IPS-11a (cell line): Measurements from ENCODE around the gene UTP4.

Experiments
- H3K4me3 ChIP-seq: one replicate; pipeline ENCODE4 v1.5.1; 2013; ENCODE audit warnings: low read depth, low read length, control low read depth

Gene UTP4

DNA sequence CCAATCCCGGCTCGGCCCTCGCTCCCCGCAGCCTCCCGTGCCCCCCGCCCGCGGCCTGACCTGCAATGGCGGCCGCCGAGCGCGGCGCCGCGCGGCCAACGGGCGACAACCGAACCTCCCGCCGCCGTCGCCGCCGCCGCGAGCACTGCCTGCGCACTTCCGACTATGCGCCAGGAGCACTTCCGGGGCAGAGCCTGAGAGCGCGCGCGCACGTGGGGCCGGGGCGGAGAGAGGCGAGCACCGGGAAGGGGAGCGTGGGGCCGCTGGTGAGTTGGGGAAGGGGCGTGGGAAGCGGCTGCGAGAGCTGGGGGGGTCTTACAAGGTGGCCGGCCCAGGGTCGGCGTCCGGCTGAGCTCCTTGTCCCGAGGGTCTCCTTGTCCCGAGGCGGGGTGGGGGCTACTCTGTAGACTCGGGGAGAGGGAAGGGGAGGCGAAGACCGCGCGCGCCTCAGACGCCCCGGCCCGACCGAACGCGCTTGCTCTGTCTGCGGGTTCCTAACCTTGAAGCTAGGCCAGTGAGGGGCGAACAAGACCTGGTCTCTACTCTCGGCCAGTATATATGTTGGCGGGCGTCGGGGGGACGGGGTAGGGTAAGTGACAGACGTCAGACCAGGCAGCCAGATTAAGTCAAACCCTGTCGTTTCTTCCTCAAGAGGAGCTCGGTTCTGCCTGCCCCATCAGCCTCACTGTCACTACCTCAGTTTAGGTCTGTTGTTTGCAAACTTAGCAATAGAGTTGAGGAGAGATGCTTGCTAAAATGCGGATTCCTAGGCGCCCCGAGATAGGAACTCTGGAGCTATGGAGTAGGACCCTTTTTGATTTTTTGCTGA, at the start of gene UTP4, which contains the start of gene CHTF8:
UTP4 (plus strand) TSS at position 226 of the 829 bp plus-strand sequence. CDS start 811 bp downstream, outside the sequence.
CHTF8 (minus strand) TSS at position 165 of the 829 bp plus-strand sequence. CDS start 11,130 bp downstream, outside the sequence.
- peak within 1 kb of the TSS; percentile 91 for H3K4me3 ChIP-seq

GRCh38 chr16:69083306-69083941, 49.0 kb upstream of the UTP4 start:
- no peak overlapping the region for H3K4me3 ChIP-seq

- H3K4me3 ChIP-seq: no peak overlapping the region
These were observed 48.2 kb upstream of the UTP4 start for GRCh38 chr16:69084289-69084688.

DNA sequence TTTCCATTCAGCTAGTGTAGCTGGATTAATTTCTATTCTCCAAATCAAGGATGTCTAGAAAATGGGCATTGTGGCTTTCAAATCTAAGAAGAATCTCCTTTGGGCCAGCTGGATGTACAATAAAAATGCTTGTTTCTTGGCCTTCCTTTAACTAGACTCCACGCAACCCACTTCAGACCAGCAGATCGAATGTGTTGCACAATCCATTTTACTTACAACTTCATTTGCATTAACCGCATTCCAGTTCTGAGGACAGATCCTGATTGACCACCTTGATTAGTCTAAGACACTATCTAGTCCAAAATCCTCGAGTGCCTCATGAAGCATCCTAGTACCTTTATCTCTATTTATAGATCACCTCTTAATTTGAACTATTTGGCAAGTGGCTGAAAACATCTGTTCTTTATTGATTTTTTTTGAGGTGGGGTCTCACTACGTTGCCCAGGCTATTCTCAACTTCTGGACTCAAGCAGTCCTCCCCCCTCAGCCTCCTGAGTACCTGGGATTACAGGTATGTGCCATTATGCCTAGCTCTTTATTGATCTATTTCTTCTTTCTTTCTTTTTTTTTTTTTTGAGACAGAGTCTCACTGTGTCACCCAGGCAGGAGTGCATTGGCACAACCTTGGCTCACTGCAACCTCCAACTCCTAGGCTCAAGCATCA, 47.3 kb upstream of the UTP4 start:
- H3K4me3 ChIP-seq: no peak overlapping the region

DNA sequence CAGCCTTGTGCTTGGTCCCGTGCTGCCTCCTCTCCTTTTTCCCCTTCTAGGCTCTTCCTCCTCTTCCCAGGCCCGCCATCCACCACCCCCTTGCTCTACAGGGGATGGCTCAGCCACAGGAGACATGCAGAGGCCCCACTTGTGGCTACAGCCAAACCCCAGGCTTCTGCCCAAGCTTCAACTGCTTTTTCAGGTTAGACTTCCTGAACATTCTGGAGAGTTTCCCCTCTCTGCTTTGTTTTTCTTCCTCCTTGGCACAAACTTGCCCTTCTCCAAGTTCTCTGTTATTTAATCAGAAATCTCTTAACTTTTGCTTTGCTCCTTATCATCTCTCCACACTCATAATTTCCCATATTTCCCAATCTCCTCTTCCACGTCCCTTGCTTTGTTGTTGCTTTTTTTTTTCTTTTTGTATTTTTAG, 45.3 kb upstream of the UTP4 start:
- H3K4me3 ChIP-seq: no peak overlapping the region

GRCh38 chr16:69088684-69089083, 43.8 kb upstream of the UTP4 start:
- H3K4me3 ChIP-seq: no peak overlapping the region

DNA sequence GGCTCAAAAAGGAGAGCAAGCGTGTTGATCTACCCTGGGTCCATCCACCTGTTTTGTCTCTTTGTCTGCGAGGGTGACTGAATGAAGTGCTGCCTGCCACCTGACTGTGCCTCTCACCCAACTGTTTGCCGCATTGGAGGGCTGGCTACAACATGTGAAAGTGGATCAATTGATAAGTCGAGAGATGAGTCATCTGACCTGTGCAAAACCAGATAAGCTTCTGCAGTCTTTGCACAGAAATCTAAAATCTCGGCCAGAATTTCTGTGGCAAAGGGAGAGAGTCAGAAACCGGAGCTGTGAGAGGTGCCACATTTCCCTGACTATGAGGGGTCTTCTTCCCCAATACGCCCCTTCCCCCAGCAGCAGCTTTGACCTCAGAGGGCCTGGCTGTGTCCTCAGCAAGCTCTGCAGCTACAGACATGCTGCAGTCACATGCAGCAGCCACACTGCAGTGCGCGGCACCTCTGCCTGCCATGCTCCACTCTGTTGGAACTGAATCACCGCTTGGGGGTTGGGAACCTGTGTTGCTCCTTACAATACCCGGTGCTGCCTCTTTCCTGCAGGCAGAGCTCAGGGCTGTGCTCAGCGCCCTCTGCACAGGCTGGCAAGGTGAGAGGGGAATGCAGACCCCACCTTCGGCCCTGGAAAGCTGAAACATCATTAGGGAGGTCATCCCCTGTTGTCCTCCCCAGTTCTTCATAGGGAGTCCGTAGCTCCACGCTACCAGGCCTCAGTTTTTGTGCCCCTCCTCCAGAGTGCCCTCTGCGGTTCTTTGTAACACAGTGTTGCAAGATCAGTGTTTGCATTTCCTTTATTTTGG, 43.1 kb upstream of the UTP4 start:
- H3K4me3 ChIP-seq: no peak overlapping the region

DNA sequence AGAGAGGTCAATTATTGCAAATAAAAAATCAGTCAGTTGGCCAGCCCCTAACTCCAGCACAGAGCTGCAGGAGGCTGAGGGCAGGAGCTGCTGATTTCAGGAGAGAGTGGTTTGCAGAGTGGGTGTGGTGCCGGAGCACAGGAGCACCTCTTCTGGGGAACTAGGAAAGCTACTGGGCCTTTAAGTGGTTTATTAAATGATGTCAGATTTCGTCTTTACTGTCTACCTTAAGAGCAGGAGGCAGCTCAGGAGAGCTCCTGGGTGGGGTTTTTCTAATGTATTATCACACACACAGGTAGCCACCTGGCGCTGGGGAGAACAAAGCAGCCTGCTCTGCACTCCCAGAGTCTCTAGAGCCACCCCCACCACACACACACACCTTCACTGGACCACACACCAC, 38.5 kb upstream of the UTP4 start:
- no peak overlapping the region for H3K4me3 ChIP-seq

GRCh38 chr16:69094501-69094900, 37.9 kb upstream of the UTP4 start:
- H3K4me3 ChIP-seq: no peak overlapping the region

DNA sequence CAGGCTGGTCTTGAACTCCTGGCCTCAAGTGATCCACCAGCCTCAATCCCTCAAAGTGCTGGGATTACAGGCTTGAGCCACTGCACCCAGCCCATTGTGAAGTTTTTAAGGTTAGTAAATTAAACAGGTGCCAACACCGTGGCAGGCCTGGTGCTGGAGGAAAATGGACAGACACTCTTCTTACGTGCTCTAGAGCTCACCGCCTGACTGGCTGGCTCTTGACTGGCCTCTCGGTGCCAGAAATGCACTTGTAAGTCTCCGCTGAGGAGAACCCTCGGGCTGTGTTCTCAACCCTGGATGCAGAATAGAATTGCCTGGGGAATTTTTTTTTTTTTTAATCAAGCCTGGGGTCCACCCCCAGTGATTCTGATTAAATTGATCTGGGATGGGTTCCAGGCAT, 37.3 kb upstream of the UTP4 start:
- H3K4me3 ChIP-seq: no peak overlapping the region

GRCh38 chr16:69100071-69100691, 32.3 kb upstream of the UTP4 start:
- H3K4me3 ChIP-seq: no peak overlapping the region

- peak within 1 kb of the TSS; percentile 78 for H3K4me3 ChIP-seq
These were observed 26.7 kb upstream of the UTP4 start, which contains the start of gene HAS3 for GRCh38 chr16:69105501-69106361. HAS3 (plus strand) TSS chr16:69105653; CDS start chr16:69109396, 3,743 bp downstream.

GRCh38 chr16:69106491-69107315, 25.7 kb upstream of the UTP4 start:
- peak overlapping the region; percentile 78 for H3K4me3 ChIP-seq

GRCh38 chr16:69107316-69107962, 25.0 kb upstream of the UTP4 start:
- H3K4me3 ChIP-seq: peak overlapping the region; percentile 78

- peak overlapping the region; percentile 78 for H3K4me3 ChIP-seq
These were observed 24.2 kb upstream of the UTP4 start for GRCh38 chr16:69108064-69108904.

DNA sequence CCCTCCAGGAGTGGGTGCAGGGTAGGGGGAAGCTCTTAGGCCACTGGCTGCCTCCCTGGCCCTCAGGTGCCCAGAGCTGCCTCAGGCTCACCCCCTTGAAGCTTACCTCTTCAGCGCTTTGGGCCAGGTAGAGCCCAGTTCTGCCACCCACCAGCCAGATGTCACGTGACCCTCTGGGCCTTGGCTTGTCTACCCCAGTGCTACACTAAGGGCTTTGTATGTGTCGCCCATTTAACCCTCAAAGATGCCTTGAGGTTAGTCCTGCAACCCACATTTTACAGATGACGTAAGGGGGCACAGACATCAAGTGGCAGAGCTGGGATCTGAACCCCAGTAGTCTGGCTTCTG, 23.6 kb upstream of the UTP4 start:
- no peak overlapping the region for H3K4me3 ChIP-seq
